AG09309 (cell line): Measurements from ENCODE around the gene BAK1.

ENCODE experiments used
- DNase-seq: peaks from one replicate; pipeline ENCODE4 v3.0.0-alpha.2; 2010; ENCODE audit warnings: low read depth
- H3K4me3 ChIP-seq: 2 replicates; pipeline ENCODE4 v1.5.1; 2011; ENCODE audit warnings: mild to moderate bottlenecking, low read depth, low read length, moderate library complexity; ENCODE audit not compliant: control insufficient read depth
- CTCF ChIP-seq: IDR thresholded peaks from 2 replicates; pipeline ENCODE4 v1.5.1; 2011; ENCODE audit warnings: mild to moderate bottlenecking, low read depth, low read length, inconsistent platforms; ENCODE audit not compliant: insufficient read depth, control insufficient read depth; ENCODE audit errors: missing control alignments

BAK1 gene

GRCh38 chr6:33621711-33622388 lies 41.8 kb upstream of the BAK1 start:
- DNase-seq: no peak
- TF ChIP-seq CTCF: no peak
- H3K4me3 ChIP-seq: peak overlapping the region; percentile 76

- no peak for TF ChIP-seq CTCF
- peak within 1 kb of the TSS; percentile 76 for H3K4me3 ChIP-seq
- no peak for DNase-seq
Observed at GRCh38 chr6:33620856-33621710, 41.0 kb upstream of the BAK1 start, which contains the start of gene ITPR3. Gene ITPR3 (plus strand): TSS chr6:33621322. CDS start chr6:33621603, 281 bp downstream.

- H3K4me3 ChIP-seq: peak overlapping the region; percentile 76
- peak; percentile 16 for DNase-seq
Observed at GRCh38 chr6:33620158-33620855, 40.2 kb upstream of the BAK1 start.

GRCh38 chr6:33619166-33619840 lies 39.2 kb upstream of the BAK1 start:
- no peak overlapping the region for H3K4me3 ChIP-seq
- no peak for TF ChIP-seq CTCF
- DNase-seq: no peak

More at GRCh38 chr6:33620158-33620855, 40.2 kb upstream of the BAK1 start:
- TF ChIP-seq CTCF: no peak

- DNase-seq: no peak
- no peak for TF ChIP-seq CTCF
Observed at GRCh38 chr6:33616913-33617312, 36.8 kb upstream of the BAK1 start.

GRCh38 chr6:33616113-33616512 lies 36.0 kb upstream of the BAK1 start:
- no peak for TF ChIP-seq CTCF
- no peak for DNase-seq
- H3K4me3 ChIP-seq: no peak overlapping the region

More at GRCh38 chr6:33616913-33617312, 36.8 kb upstream of the BAK1 start:
- H3K4me3 ChIP-seq: no peak overlapping the region
